Neural progenitor cell (in vitro differentiated cells): ENCODE data around the gene KREMEN2. TPM values are rescaled to one million over a fixed set of nuclear protein-coding genes. Genes with fewer than 3 reads are reported as not detected.

Experiments
- DNase-seq: peaks from one replicate; pipeline ENCODE4 v3.0.0-alpha.2; 2016; ENCODE audit warnings: low spot score
- H2AFZ ChIP-seq: fragments of 200-600 bp; sonication (generic); replicated peaks from 2 replicates; pipeline ENCODE4 v1.6.1; 2016; ENCODE audit warnings: antibody characterized with exemption
- H3F3A ChIP-seq: fragments of 200-600 bp; sonication (generic); 2 replicates; pipeline ENCODE4 v1.6.1; 2016; ENCODE audit warnings: antibody characterized with exemption, low read depth
- H3K27ac ChIP-seq: fragments of 200-600 bp; sonication (generic); 2 replicates; pipeline ENCODE4 v1.5.1; 2016; ENCODE audit warnings: mild to moderate bottlenecking
- H3K27me3 ChIP-seq: fragments of 200-600 bp; sonication (generic); 2 replicates; pipeline ENCODE4 v1.6.1; 2016; ENCODE audit warnings: mild to moderate bottlenecking, moderate library complexity
- H3K36me3 ChIP-seq: fragments of 200-600 bp; sonication (generic); 2 replicates; pipeline ENCODE4 v1.5.1; 2016
- H3K4me1 ChIP-seq: fragments of 200-600 bp; sonication (generic); 2 replicates; pipeline ENCODE4 v1.6.1; 2016; ENCODE audit warnings: mixed run types
- H3K4me2 ChIP-seq: fragments of 200-600 bp; sonication (generic); 2 replicates; pipeline ENCODE4 v1.6.1; 2016
- H3K4me3 ChIP-seq: fragments of 200-600 bp; sonication (generic); 2 replicates; pipeline ENCODE4 v1.5.1; 2016
- H3K79me2 ChIP-seq: fragments of 200-600 bp; sonication (generic); 2 replicates; pipeline ENCODE4 v1.6.1; 2016; ENCODE audit warnings: low read depth
- H3K9ac ChIP-seq: fragments of 200-600 bp; sonication (generic); 2 replicates; pipeline ENCODE4 v1.6.1; 2016
- H3K9me3 ChIP-seq: fragments of 200-600 bp; sonication (generic); 2 replicates; pipeline ENCODE4 v1.5.1; 2016; ENCODE audit warnings: low read depth
- H4K20me1 ChIP-seq: fragments of 200-600 bp; sonication (generic); 2 replicates; pipeline ENCODE4 v1.6.1; 2016; ENCODE audit warnings: low read depth
- H3K27ac Mint-ChIP-seq: 3 replicates; pipeline ENCODE4 v1.8.0; 2021; ENCODE audit warnings: mixed read lengths
- H3K27me3 Mint-ChIP-seq: 2 replicates; pipeline ENCODE4 v1.8.0; 2022; ENCODE audit warnings: low read depth, mild to moderate bottlenecking, inconsistent platforms, moderate library complexity, mixed read lengths; ENCODE audit not compliant: insufficient read depth
- H3K36me3 Mint-ChIP-seq: 3 replicates; pipeline ENCODE4 v1.8.0; 2021; ENCODE audit warnings: mixed read lengths
- H3K4me1 Mint-ChIP-seq: 3 replicates; pipeline ENCODE4 v1.8.0; 2021; ENCODE audit warnings: mixed read lengths
- H3K4me3 Mint-ChIP-seq: 3 replicates; pipeline ENCODE4 v1.8.0; 2021; ENCODE audit warnings: mild to moderate bottlenecking, moderate library complexity, mixed read lengths
- H3K9me3 Mint-ChIP-seq: 3 replicates; pipeline ENCODE4 v1.8.0; 2020; ENCODE audit warnings: mixed read lengths
- CTCF ChIP-seq: fragments of 200-600 bp; sonication (generic); IDR thresholded peaks from 2 replicates; pipeline ENCODE4 v1.5.1; 2017; ENCODE audit warnings: antibody characterized with exemption, mild to moderate bottlenecking
- EZH2 ChIP-seq: fragments of 200-600 bp; sonication (generic); IDR thresholded peaks from 2 replicates; pipeline ENCODE4 v1.6.1; 2017; ENCODE audit warnings: antibody characterized with exemption, mild to moderate bottlenecking, moderate library complexity
- EZH2phosphoT487 ChIP-seq: fragments of 200-600 bp; sonication (generic); IDR thresholded peaks from 2 replicates; pipeline ENCODE4 v1.6.1; 2017; ENCODE audit warnings: antibody characterized with exemption
- total RNA-seq: library from RNA; depleted of rRNA; stranded (reverse); fragments of >200 nt; gene quantifications from 2 replicates; pipeline ENCODE4 v1.2.3, GENCODE V29; 2015; ENCODE audit warnings: low replicate concordance

Gene KREMEN2
- total RNA-seq, 1 donor from 2014 or later = 0.51 TPM

GRCh38 chr16:2985462-2985861 lies 21.4 kb downstream of the KREMEN2 start:
- H3K36me3 ChIP-seq = no peaks in the 10 kb centered on the region
- TF ChIP-seq EZH2 = no peak
- no peak for TF ChIP-seq CTCF
- no peak for TF ChIP-seq EZH2phosphoT487
- Mint-ChIP-seq H3K36me3 (no peaks in the 10 kb centered on the region), H3K27me3 (peaks cover 6% of the 10 kb centered on the region), H3K27ac (no peak overlapping the region), H3K4me3 (no peak overlapping the region), H3K4me1 (peaks cover 20% of the 10 kb centered on the region), H3K9me3 (no peaks in the 10 kb centered on the region)
- H2AFZ ChIP-seq = no peak overlapping the region
- H3K79me2 ChIP-seq = no peaks in the 10 kb centered on the region
- peaks cover 38% of the 10 kb centered on the region for H3F3A ChIP-seq
- H3K4me1 ChIP-seq = peaks cover 25% of the 10 kb centered on the region
- peaks cover 7% of the 10 kb centered on the region for H3K27me3 ChIP-seq
- no peak overlapping the region for H3K9ac ChIP-seq
- no peak overlapping the region for H3K4me3 ChIP-seq
- H3K27ac ChIP-seq = no peak overlapping the region
- H4K20me1 ChIP-seq = no peaks in the 10 kb centered on the region
- no peak overlapping the region for H3K4me2 ChIP-seq
- H3K9me3 ChIP-seq = no peaks in the 10 kb centered on the region
- DNase-seq = no peak

GRCh38 chr16:2985893-2986355 lies 21.8 kb downstream of the KREMEN2 start:
- Histone ChIP-seq H3K79me2 (no peaks in the 10 kb centered on the region), H3K36me3 (no peaks in the 10 kb centered on the region), H4K20me1 (no peaks in the 10 kb centered on the region), H3K27me3 (peaks cover 7% of the 10 kb centered on the region), H3K27ac (no peak overlapping the region), H3K9ac (no peak overlapping the region), H3K4me2 (no peak overlapping the region), H3K4me1 (peaks cover 22% of the 10 kb centered on the region), H3K4me3 (no peak overlapping the region), H3K9me3 (no peaks in the 10 kb centered on the region), H3F3A (peaks cover 33% of the 10 kb centered on the region), H2AFZ (no peak overlapping the region)
- Mint-ChIP-seq H3K9me3 (no peaks in the 10 kb centered on the region), H3K4me1 (peaks cover 18% of the 10 kb centered on the region), H3K27me3 (peaks cover 6% of the 10 kb centered on the region), H3K36me3 (no peaks in the 10 kb centered on the region), H3K27ac (no peak overlapping the region), H3K4me3 (no peak overlapping the region)
- DNase-seq = no peak
- no peak for TF ChIP-seq CTCF
- no peak for TF ChIP-seq EZH2phosphoT487
- TF ChIP-seq EZH2 = no peak

- no peak overlapping the region for H3K4me2 ChIP-seq
- Mint-ChIP-seq H3K36me3 (no peaks in the 10 kb centered on the region), H3K4me3 (no peak overlapping the region), H3K27me3 (peaks cover 6% of the 10 kb centered on the region), H3K4me1 (peaks cover 10% of the 10 kb centered on the region), H3K27ac (no peak overlapping the region), H3K9me3 (no peaks in the 10 kb centered on the region)
- H3K4me1 ChIP-seq = peaks cover 14% of the 10 kb centered on the region
- no peak overlapping the region for H3K27ac ChIP-seq
- H3K9me3 ChIP-seq = no peaks in the 10 kb centered on the region
- no peak overlapping the region for H3K9ac ChIP-seq
- DNase-seq = no peak
- no peak overlapping the region for H3K4me3 ChIP-seq
- H3F3A ChIP-seq = peaks cover 25% of the 10 kb centered on the region
- TF ChIP-seq EZH2 (no peak), EZH2phosphoT487 (no peak), CTCF (no peak)
- H2AFZ ChIP-seq = no peak overlapping the region
- H3K36me3 ChIP-seq = no peaks in the 10 kb centered on the region
- peaks cover 7% of the 10 kb centered on the region for H3K27me3 ChIP-seq
- no peaks in the 10 kb centered on the region for H4K20me1 ChIP-seq
- H3K79me2 ChIP-seq = no peaks in the 10 kb centered on the region
Observed at GRCh38 chr16:2986623-2987188, 22.6 kb downstream of the KREMEN2 start.
